Measurements from ENCODE around the gene KRTAP6-2. TPM values are rescaled to one million over a fixed set of nuclear protein-coding genes. Genes with fewer than 3 reads are reported as not detected.

KRTAP6-2 gene
- total RNA-seq, 2 donors from 2014 or later: not detected

DNA sequence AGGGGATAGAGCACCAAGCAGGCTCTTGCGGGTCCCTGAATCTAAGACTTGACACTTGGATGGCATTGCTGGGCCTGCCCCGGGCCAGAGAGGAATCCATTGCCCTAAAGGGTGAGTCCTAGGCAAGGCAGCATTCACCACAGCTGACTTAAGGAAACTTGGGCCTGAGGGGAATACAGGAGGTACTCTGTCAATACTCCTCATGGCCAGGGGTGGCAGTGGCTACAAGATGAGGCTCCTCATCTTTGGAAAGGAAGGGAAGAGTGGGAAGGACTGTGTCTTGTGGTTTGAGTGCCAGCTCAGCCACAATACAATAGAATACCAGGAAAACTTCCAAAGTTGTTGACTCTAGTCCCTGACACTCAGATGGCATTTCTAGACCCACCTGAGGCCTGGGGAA, 7.3 kb upstream of the KRTAP6-2 start:
- intact Hi-C loops (cut with DNase I): no loop called here
- Histone ChIP-seq H3K27me3 (no peaks in the 10 kb centered on the region), H3K9ac (ENCODE audit: low read depth in 2 of 2, low read length in 2 of 2) (no peak overlapping the region), H3K36me3 (no peaks in the 10 kb centered on the region), H3K4me3 (no peak overlapping the region), H3K27ac (no peak overlapping the region), H3K9me3 (peaks cover 2% of the 10 kb centered on the region), H3K4me1 (no peaks in the 10 kb centered on the region)
- no peak for DNase-seq
- TF ChIP-seq, protein P1, sequence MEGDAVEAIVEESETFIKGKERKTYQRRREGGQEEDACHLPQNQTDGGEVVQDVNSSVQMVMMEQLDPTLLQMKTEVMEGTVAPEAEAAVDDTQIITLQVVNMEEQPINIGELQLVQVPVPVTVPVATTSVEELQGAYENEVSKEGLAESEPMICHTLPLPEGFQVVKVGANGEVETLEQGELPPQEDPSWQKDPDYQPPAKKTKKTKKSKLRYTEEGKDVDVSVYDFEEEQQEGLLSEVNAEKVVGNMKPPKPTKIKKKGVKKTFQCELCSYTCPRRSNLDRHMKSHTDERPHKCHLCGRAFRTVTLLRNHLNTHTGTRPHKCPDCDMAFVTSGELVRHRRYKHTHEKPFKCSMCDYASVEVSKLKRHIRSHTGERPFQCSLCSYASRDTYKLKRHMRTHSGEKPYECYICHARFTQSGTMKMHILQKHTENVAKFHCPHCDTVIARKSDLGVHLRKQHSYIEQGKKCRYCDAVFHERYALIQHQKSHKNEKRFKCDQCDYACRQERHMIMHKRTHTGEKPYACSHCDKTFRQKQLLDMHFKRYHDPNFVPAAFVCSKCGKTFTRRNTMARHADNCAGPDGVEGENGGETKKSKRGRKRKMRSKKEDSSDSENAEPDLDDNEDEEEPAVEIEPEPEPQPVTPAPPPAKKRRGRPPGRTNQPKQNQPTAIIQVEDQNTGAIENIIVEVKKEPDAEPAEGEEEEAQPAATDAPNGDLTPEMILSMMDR (IDR thresholded peaks at IDR 0.05): no peak

GRCh38 chr21:30600787-30601186, 2.1 kb upstream of the KRTAP6-2 start, which contains the start of gene KRTAP22-1:
Gene KRTAP22-1 (plus strand): TSS chr21:30601087.
- intact Hi-C loops (cut with DNase I): no loop called here
- Histone ChIP-seq H3K27ac (no peak within 1 kb of the TSS), H3K4me3 (no peak within 1 kb of the TSS), H3K9ac (ENCODE audit: low read depth in 2 of 2, low read length in 2 of 2) (no peak within 1 kb of the TSS), H3K27me3 (no peaks in the 10 kb centered on the region), H3K9me3 (no peaks in the 10 kb centered on the region), H3K36me3 (no peaks in the 10 kb centered on the region), H3K4me1 (no peaks in the 10 kb centered on the region)
- no peak for DNase-seq
- TF ChIP-seq, protein P1 (IDR thresholded peaks at IDR 0.05): no peak

DNA sequence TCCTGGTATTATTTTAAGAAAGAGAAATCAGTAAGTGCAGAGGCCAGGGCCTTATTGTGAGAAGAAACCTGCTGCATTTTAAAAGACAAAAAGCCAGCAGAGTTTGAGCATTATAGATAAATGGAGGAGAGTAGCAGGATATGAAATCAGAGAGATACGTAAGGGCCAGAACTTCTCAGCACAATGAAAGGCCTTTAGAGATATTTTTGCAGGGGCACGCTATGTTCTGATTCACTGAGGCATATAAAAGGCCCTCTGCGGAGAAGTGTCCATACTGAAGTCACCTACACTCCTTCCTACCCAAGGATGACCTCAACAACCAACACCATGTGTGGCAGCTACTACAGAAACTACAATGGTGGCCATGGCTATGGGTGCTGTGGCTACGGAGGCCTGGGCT, 6.6 kb downstream of the KRTAP6-2 start, which contains the start of gene KRTAP6-3:
KRTAP6-3 (plus strand) TSS at position 301 of the 400 bp plus-strand sequence; CDS start at position 307, 6 bp downstream.
- Histone ChIP-seq H3K9ac (ENCODE audit: low read depth in 2 of 2, low read length in 2 of 2) (no peak within 1 kb of the TSS), H3K4me1 (no peaks in the 10 kb centered on the region), H3K4me3 (no peak within 1 kb of the TSS), H3K27me3 (no peaks in the 10 kb centered on the region), H3K9me3 (no peaks in the 10 kb centered on the region), H3K36me3 (no peaks in the 10 kb centered on the region), H3K27ac (no peak within 1 kb of the TSS)
- no peak for DNase-seq
- intact Hi-C loops (cut with DNase I): no loop called here
- TF ChIP-seq, protein P1 (IDR thresholded peaks at IDR 0.05): no peak

DNA sequence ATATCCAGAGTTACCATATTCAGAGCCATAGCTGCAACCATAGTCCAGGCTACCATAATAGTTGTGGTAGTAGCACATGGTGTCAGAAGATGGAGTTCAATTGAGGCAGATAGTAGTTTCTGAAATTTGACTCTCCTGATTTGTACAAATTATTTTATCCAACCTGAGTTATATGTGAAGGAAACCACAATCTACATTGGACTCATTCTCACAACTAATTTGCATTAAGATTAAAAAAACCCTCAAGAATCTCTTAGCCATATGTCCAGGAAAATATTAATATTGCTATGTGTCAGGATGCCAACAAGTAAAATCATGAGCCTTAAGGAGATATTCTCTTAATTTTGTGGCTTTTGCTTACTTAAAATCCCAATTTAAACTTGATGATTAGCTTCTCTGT, 8.4 kb downstream of the KRTAP6-2 start, which contains the start of gene KRTAP22-2:
KRTAP22-2 (minus strand) TSS at position 101 of the 400 bp plus-strand sequence.
- TF ChIP-seq, protein P1 (IDR thresholded peaks at IDR 0.05): no peak
- Histone ChIP-seq H3K36me3 (no peaks in the 10 kb centered on the region), H3K4me3 (no peak within 1 kb of the TSS), H3K9ac (ENCODE audit: low read depth in 2 of 2, low read length in 2 of 2) (no peak within 1 kb of the TSS), H3K9me3 (no peaks in the 10 kb centered on the region), H3K27me3 (no peaks in the 10 kb centered on the region), H3K4me1 (no peaks in the 10 kb centered on the region), H3K27ac (no peak within 1 kb of the TSS)
- intact Hi-C loops (cut with DNase I): no loop called here
- DNase-seq: no peak

- TF ChIP-seq, protein P1 (IDR thresholded peaks at IDR 0.05): no peak
- Histone ChIP-seq H3K36me3 (no peaks in the 10 kb centered on the region), H3K9me3 (no peaks in the 10 kb centered on the region), H3K27ac (no peak overlapping the region), H3K4me1 (no peaks in the 10 kb centered on the region), H3K4me3 (no peak overlapping the region), H3K9ac (ENCODE audit: low read depth in 2 of 2, low read length in 2 of 2) (no peak overlapping the region), H3K27me3 (no peaks in the 10 kb centered on the region)
- no peak for DNase-seq
- intact Hi-C loops (cut with DNase I): no loop called here
These were observed 15.8 kb downstream of the KRTAP6-2 start for GRCh38 chr21:30582870-30583269.
